ENCODE results near the gene FTCD. TPM values are rescaled to one million over a fixed set of nuclear protein-coding genes. Genes with fewer than 3 reads are reported as not detected.
A peak's percentile ranks its signal among the peaks of the same experiment; 100 is the strongest.

The FTCD gene
- total RNA-seq, 1 donor from 2014 or later, result 2.3 TPM

DNA sequence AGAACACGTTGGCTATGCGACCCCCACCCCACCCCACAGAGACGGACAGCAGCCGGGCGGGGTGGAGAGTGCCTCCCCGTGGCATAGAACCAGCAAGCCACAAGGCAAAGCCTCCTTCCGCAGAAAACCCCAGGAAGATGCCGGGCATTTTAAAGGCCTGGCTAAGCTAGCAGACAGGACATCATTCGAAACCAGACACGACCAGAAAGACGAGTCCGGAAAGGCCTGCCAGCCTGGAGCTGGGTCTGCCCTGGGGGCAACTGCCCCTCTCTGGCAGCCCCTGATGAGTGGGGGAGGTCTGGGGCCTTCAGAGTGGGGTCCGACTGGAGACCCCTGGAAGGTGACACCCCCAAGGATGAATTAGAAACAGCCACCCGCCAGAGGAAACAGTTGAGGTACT lies 8.5 kb downstream of the FTCD start:
- Mint-ChIP-seq H3K27me3 (ENCODE audit: unreplicated experiment) (no peaks in the 10 kb centered on the region), H3K27ac (ENCODE audit: unreplicated experiment) (no peak overlapping the region), H3K36me3 (ENCODE audit: unreplicated experiment) (no peaks in the 10 kb centered on the region), H3K4me1 (ENCODE audit: unreplicated experiment) (peaks cover 11% of the 10 kb centered on the region), H3K4me3 (ENCODE audit: unreplicated experiment) (no peak overlapping the region), H3K9me3 (ENCODE audit: unreplicated experiment) (no peaks in the 10 kb centered on the region)
- TF ChIP-seq, protein P1, sequence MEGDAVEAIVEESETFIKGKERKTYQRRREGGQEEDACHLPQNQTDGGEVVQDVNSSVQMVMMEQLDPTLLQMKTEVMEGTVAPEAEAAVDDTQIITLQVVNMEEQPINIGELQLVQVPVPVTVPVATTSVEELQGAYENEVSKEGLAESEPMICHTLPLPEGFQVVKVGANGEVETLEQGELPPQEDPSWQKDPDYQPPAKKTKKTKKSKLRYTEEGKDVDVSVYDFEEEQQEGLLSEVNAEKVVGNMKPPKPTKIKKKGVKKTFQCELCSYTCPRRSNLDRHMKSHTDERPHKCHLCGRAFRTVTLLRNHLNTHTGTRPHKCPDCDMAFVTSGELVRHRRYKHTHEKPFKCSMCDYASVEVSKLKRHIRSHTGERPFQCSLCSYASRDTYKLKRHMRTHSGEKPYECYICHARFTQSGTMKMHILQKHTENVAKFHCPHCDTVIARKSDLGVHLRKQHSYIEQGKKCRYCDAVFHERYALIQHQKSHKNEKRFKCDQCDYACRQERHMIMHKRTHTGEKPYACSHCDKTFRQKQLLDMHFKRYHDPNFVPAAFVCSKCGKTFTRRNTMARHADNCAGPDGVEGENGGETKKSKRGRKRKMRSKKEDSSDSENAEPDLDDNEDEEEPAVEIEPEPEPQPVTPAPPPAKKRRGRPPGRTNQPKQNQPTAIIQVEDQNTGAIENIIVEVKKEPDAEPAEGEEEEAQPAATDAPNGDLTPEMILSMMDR (IDR thresholded peaks at IDR 0.05), result no peak
- DNase-seq (ENCODE audit: extremely low spot score, unreplicated experiment), result no peak

DNA sequence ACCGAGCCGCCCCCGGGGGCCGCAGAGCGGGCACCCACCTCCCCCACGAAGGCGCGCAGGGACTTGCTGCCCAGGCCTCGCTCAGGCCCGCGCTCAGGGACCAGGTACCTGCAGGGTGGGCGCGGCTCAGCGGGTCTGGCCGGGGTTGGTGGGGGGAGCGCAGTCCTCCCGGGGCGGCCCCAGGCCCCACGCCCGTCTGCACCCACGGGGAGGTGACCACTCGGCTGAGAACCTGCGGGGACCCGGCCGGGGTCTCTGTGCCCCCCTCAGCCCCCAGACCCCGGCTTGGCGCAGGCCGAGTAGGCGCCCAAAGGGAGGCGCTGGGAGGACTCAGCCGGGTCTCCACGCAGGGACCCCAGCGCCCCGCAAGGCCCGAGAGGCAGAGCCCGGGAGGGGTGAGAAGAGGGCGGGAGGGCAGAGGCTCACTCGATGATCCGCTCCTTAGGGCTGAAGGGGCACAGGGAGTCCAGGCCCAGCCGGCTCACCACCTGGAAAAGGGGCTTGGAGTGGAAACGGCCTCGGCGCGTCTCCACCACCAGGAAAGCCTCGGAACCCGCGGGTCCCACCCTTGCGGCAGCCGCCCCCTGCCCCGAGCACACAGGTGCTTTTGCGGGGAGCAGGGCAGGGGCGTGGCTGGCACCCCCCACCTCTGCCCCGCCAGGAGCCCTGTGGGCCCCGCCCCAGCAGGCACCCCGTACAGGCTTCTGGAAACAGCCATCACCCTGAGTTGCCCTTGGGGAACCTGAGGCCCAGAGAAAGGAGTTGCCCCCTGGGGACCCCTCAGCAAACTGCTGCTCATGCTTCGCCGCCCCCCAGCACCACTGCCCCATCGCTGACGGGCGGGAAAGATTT lies 9.3 kb downstream of the FTCD start:
- DNase-seq (ENCODE audit: extremely low spot score, unreplicated experiment), result no peak
- peaks cover 3% of the 10 kb centered on the region for H3K36me3 Mint-ChIP-seq (ENCODE audit: unreplicated experiment)
- no peaks in the 10 kb centered on the region for H3K9me3 Mint-ChIP-seq (ENCODE audit: unreplicated experiment)
- H3K27me3 Mint-ChIP-seq (ENCODE audit: unreplicated experiment), result no peaks in the 10 kb centered on the region
- no peak overlapping the region for H3K27ac Mint-ChIP-seq (ENCODE audit: unreplicated experiment)
- peaks cover 11% of the 10 kb centered on the region for H3K4me1 Mint-ChIP-seq (ENCODE audit: unreplicated experiment)
- no peak overlapping the region for H3K4me3 Mint-ChIP-seq (ENCODE audit: unreplicated experiment)
- TF ChIP-seq, protein P1 (IDR thresholded peaks at IDR 0.05), result no peak

- Mint-ChIP-seq H3K4me3 (ENCODE audit: unreplicated experiment) (no peak overlapping the region), H3K4me1 (ENCODE audit: unreplicated experiment) (peaks cover 11% of the 10 kb centered on the region), H3K36me3 (ENCODE audit: unreplicated experiment) (peaks cover 3% of the 10 kb centered on the region), H3K9me3 (ENCODE audit: unreplicated experiment) (no peaks in the 10 kb centered on the region), H3K27me3 (ENCODE audit: unreplicated experiment) (peaks cover 6% of the 10 kb centered on the region), H3K27ac (ENCODE audit: unreplicated experiment) (no peak overlapping the region)
- TF ChIP-seq, protein P1 (IDR thresholded peaks at IDR 0.05), result no peak
- no peak for DNase-seq (ENCODE audit: extremely low spot score, unreplicated experiment)
These were observed 10.1 kb downstream of the FTCD start for GRCh38 chr21:46145159-46145839.

DNA sequence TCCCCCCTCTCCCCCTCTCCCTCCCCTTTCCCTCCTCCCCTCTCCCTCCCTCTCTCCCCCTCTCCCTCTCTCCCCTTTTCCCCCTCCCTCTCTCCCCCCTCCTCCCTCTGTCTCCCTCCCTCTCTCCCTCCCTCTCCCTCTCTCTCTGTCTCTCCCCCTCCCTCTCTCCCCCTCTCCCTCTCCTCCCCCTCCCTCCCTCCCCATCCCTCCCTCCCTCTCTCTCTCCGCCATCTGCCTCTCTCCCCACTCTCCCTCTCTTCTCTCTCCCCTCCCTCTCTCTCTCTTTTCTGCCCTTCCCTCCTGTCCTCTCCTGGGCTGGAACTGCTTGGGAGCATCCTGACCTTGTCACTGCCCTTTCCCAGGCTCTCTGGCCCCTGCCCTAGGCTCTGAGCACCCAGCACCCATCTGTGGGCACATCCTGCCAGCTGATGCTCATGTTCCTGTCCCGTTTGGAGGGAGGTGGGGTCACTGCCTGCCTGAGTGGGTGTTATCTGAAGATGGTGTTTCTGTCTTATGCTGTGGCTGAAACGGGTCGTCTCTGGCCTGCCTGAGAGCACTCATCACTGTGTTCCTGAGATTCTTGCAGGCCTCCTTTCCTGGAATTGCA lies 10.8 kb downstream of the FTCD start:
- H3K4me3 Mint-ChIP-seq (ENCODE audit: unreplicated experiment), result no peak overlapping the region
- TF ChIP-seq, protein P1 (IDR thresholded peaks at IDR 0.05), result no peak
- DNase-seq (ENCODE audit: extremely low spot score, unreplicated experiment), result no peak
- peak overlapping the region; percentile 63 for H3K27ac Mint-ChIP-seq (ENCODE audit: unreplicated experiment)
- H3K27me3 Mint-ChIP-seq (ENCODE audit: unreplicated experiment), result peaks cover 11% of the 10 kb centered on the region
- H3K4me1 Mint-ChIP-seq (ENCODE audit: unreplicated experiment), result peaks cover 11% of the 10 kb centered on the region
- H3K36me3 Mint-ChIP-seq (ENCODE audit: unreplicated experiment), result peaks cover 3% of the 10 kb centered on the region
- no peaks in the 10 kb centered on the region for H3K9me3 Mint-ChIP-seq (ENCODE audit: unreplicated experiment)

Data from osteocyte (in vitro differentiated cells).